DMS53 treated with DMSO at 0.1 percent for 48 hours (cell line): ENCODE results near the gene CEP250.
"Not testable (repeated sequence)": the region's sequence is repeated elsewhere in the genome, so short reads cannot be mapped to it uniquely, and the experiment has no call there.

Experiments used
- DNase-seq: peaks from one replicate; lab custom pipeline; 2025; ENCODE audit not compliant: unreplicated experiment; lab: John Stamatoyannopoulos, UW

The CEP250 gene

DNA sequence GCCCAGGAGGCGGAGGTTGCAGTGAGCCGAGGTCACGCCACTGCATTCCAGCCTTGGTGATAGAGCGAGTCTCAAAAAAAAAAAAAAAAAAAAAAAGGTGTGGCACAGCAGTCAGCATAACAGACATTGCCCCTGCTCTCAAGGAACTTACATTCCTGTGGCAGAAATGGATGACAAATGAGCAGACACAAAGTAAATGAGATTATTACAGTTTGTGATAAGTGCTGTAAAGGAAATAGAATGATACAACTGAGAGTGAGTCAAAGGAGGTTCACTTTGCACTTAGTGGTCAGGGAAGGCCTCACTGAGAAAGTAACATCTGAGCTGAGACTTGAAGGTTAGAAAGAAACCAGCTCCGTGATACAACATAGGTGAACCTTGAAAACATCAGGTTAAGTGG lies 36.4 kb downstream of the CEP250 start:
- no peak for DNase-seq

DNA sequence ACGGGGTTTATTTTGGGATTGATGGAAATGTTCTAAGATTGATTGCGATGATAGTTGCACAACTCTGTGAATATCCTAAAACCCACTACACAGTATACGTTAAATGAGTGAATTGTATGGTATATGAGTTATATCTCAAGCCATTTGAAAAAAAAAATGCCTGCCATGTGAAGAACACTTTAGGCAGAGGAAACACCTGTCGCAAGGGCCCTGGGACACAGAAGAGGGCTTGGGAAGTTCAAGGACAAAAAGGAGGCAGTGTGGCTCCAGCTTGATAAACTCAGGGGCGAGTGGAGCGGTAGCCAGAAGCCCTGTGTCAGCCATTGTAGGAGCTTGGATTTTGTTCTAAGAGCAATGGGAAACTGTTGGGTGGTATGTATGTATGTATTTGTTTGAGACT lies 37.0 kb downstream of the CEP250 start:
- DNase-seq = no peak

- no peak for DNase-seq
Observed at GRCh38 chr20:35496481-35496880, 41.1 kb downstream of the CEP250 start.

DNA sequence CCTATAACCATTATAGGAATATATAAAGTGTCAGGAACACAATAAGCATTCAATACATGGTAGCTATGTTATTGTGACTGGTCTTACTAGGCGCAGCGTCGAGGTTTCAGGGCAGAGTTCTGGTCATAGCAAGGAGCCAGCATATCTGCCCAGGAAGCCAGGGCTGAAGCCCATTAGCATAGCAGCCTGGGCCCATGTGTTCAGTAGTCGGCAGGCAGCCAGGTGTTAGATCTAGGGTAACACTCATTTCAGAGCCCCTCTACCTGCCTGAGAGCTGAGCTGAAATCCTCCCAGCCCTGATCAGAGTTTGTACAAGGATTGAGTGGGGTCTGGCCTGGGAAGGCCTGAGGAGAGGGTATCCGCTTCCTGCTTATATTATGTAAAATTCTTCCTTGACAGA lies 41.9 kb downstream of the CEP250 start:
- no peak for DNase-seq

GRCh38 chr20:35497780-35498189 lies 42.4 kb downstream of the CEP250 start:
- no peak for DNase-seq

- DNase-seq = no peak
Observed at GRCh38 chr20:35499271-35499670, 43.9 kb downstream of the CEP250 start.

- no peak for DNase-seq
Observed at GRCh38 chr20:35502352-35502751, 47.0 kb downstream of the CEP250 start.

- DNase-seq = no peak
Observed at GRCh38 chr20:35503281-35503680, 47.9 kb downstream of the CEP250 start.

GRCh38 chr20:35503841-35504561 lies 48.6 kb downstream of the CEP250 start:
- no peak for DNase-seq

- DNase-seq = no peak
Observed at GRCh38 chr20:35504751-35505150, 49.4 kb downstream of the CEP250 start.

GRCh38 chr20:35506179-35506578 lies 50.8 kb downstream of the CEP250 start:
- DNase-seq = no peak

- no peak for DNase-seq
Observed at GRCh38 chr20:35506872-35507638, 51.7 kb downstream of the CEP250 start.

- no peak for DNase-seq
Observed at GRCh38 chr20:35508493-35509218, 53.3 kb downstream of the CEP250 start.

DNA sequence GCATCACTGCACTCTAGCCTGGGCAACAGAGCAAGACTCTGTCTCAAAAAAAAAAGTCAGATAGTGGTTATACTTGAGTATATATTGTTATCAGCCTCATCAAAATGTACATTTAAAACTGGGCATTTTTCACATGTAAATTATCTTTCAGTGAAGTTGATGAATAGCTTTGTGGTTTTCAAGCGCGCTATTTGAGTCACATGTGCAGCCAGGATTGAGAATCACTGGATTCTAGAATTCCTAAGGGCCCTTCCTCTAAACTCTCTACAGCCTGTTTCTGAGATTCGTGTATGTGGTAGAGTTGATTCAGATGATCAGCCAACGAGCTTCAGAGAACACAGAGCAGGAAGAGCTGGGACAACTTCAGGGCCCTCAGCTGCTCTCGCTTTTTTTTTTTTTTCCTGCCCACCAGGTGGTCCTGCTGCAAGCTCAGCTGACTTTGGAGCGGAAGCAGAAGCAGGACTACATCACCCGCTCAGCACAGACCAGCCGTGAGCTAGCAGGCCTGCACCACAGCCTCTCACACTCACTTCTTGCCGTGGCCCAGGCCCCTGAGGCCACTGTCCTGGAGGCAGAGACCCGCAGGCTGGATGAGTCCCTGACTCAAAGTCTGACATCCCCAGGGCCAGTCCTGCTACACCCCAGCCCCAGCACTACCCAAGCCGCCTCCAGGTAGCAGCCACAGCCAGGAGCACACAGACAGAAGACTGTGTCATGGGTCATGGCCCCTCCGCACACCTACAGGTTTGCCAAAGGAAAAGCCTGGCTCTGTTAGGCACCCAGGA lies 55.7 kb downstream of the CEP250 start:
- DNase-seq = no peak

GRCh38 chr20:35511814-35512420 lies 56.5 kb downstream of the CEP250 start:
- no peak for DNase-seq

- no peak for DNase-seq
Observed at GRCh38 chr20:35514371-35514932, 59.1 kb downstream of the CEP250 start.

GRCh38 chr20:35515341-35515740 lies 59.9 kb downstream of the CEP250 start:
- DNase-seq = no peak

- DNase-seq = no peak
Observed at GRCh38 chr20:35515949-35516645, 60.7 kb downstream of the CEP250 start.

GRCh38 chr20:35517125-35517524 lies 61.7 kb downstream of the CEP250 start:
- no peak for DNase-seq

DNA sequence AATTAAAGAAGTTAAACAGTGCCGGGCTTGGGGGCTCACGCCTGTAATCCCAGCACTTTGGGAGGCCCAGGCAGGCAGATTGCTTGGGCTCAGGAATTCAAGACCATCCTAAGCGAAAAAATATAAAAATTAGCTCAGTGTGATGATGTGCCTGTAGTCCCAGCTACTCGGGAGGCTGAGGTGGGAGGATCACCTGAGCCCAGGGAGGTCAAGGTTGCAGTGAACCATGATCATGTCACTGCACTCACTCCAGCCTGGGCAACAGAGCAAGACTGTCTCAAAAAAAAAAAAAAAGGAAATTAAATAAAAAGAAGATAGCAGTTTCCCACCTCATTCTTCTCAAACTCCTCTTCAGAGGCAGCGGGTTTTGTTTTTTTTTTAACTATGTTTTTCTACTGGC lies 62.4 kb downstream of the CEP250 start:
- DNase-seq = not testable (repeated sequence)
